ENCODE data around the gene PNMA8B. TPM values are rescaled to one million over a fixed set of nuclear protein-coding genes. Genes with fewer than 3 reads are reported as not detected.

PNMA8B gene
- total RNA-seq, 1 experiment from 2014 or later: 0.75 TPM

DNA sequence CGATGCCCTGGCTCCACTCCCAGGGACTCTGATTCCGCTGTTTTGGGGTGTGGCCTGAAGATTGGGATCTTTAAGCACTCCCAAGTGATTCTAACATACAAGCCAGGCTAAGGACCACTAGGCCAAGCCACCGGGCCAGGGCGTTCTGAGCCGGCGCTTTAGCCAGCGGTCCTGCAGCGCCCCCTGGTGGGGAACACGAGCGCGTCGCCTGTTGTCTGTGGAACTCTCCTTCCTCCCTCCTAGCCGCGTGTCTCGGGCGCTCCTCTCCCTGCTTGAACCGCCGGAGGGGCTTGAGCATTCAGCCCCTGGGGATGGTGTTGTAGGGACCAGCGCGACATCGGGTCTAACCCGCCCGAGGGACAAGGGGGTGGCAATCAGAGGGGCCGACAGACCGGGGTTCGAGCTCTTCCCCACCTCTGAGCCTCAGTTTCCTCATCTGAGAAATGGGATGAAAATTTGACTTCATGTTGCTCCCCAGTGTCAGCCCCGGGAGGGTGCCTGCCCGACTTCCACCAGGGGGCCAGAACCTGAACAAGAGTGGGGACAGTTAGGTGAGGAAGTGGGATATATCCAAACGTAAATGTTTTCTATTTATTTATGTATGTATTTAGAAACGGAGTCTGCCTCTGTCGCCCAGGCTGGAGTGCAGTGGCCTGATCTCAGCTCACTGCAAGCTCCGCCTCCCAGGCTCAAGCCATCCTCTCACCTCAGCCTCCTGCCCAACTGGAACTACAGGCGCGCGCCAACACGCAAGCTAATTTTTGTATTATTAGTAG is 18.0 kb upstream of the PNMA8B start:
- TF ChIP-seq EZH2 (IDR thresholded peaks at IDR 0.05; ENCODE audit: borderline replicate concordance, low read depth, low read length, poor library complexity, severe bottlenecking) (no peak), CTCF (conservative IDR thresholded peaks at IDR 0.05; ENCODE audit: low read depth, low read length) (peak; percentile 97)
- intact Hi-C loops (cut with micrococcal nuclease; ENCODE audit: unreplicated experiment): loop anchor here (1.0 to 10.0 kb wide), 4 partner anchors 111 to 439 kb away; no protein-coding TSS in a partner anchor
- CTCF ChIA-PET: interaction anchor here (0.6 to 1.1 kb wide), 3 partner anchors 25 to 234 kb away, joined by 3 to 5 read pairs (median 4); no protein-coding TSS in a partner anchor
- H3K36me3 ChIP-seq (ENCODE audit: insufficient read depth, low read length, poor library complexity, severe bottlenecking): no peaks in the 10 kb centered on the region
- no peak overlapping the region for H3K4me3 ChIP-seq (ENCODE audit: low read depth, low read length, poor library complexity, severe bottlenecking)
- BruUV-seq (replicated peaks): no TSS peak
- POLR2A ChIA-PET (ENCODE audit: low non-redundant PET): no interaction called here
- H3K9me3 ChIP-seq (ENCODE audit: low read depth, low read length, poor library complexity, severe bottlenecking): no peaks in the 10 kb centered on the region
- no peaks in the 10 kb centered on the region for H3K27me3 ChIP-seq (replicated peaks; ENCODE audit: insufficient read depth, low read depth, low read length, poor library complexity)
- peak; percentile 86 for DNase-seq (ENCODE audit: low spot score)
- no peak overlapping the region for H3K27ac ChIP-seq (ENCODE audit: low read depth, low read length, poor library complexity, severe bottlenecking)
- H3K4me1 ChIP-seq (ENCODE audit: insufficient read depth, low read length, poor library complexity, severe bottlenecking): no peaks in the 10 kb centered on the region

- ChIA-PET POLR2A (ENCODE audit: low non-redundant PET) (no interaction called here), CTCF (no interaction called here)
- H3K9me3 ChIP-seq (ENCODE audit: low read depth, low read length, poor library complexity, severe bottlenecking): no peaks in the 10 kb centered on the region
- DNase-seq (ENCODE audit: low spot score): no peak
- intact Hi-C loops (cut with micrococcal nuclease; ENCODE audit: unreplicated experiment): loop anchor here (10.0 kb wide), 1 partner anchor 436 kb away; no protein-coding TSS in a partner anchor
- no TSS peak for BruUV-seq (replicated peaks)
- no peak overlapping the region for H3K4me3 ChIP-seq (ENCODE audit: low read depth, low read length, poor library complexity, severe bottlenecking)
- H3K4me1 ChIP-seq (ENCODE audit: insufficient read depth, low read length, poor library complexity, severe bottlenecking): no peaks in the 10 kb centered on the region
- H3K27ac ChIP-seq (ENCODE audit: low read depth, low read length, poor library complexity, severe bottlenecking): no peak overlapping the region
- TF ChIP-seq EZH2 (IDR thresholded peaks at IDR 0.05; ENCODE audit: borderline replicate concordance, low read depth, low read length, poor library complexity, severe bottlenecking) (no peak), CTCF (conservative IDR thresholded peaks at IDR 0.05; ENCODE audit: low read depth, low read length) (no peak)
- no peaks in the 10 kb centered on the region for H3K36me3 ChIP-seq (ENCODE audit: insufficient read depth, low read length, poor library complexity, severe bottlenecking)
- H3K27me3 ChIP-seq (replicated peaks; ENCODE audit: insufficient read depth, low read depth, low read length, poor library complexity): no peaks in the 10 kb centered on the region
These were observed 15.6 kb upstream of the PNMA8B start for GRCh38 chr19:46511237-46511636.

DNA sequence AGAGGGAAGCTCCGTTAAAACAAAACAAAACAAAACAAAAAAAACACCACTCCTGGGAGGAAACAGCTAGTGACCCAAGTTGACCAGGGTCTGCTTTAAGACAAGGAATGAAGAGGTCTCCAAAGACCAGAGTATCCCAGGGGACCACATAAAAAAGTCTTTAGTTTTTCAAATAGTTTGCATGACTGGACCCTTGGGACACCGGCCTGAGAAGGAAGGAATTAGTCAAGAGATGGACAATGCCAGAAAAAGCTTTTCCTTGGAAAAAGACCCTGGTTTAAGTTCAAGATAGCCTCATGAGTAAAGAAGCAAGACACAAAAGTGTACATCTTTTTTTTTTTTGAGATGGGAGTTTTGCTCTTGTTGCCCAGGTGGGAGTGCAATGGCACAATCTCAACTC is 12.5 kb upstream of the PNMA8B start:
- CTCF ChIA-PET: no interaction called here
- POLR2A ChIA-PET (ENCODE audit: low non-redundant PET): no interaction called here

More for the DNA sequence above, 12.5 kb upstream of the PNMA8B start:
- TF ChIP-seq CTCF (conservative IDR thresholded peaks at IDR 0.05; ENCODE audit: low read depth, low read length) (no peak), EZH2 (IDR thresholded peaks at IDR 0.05; ENCODE audit: borderline replicate concordance, low read depth, low read length, poor library complexity, severe bottlenecking) (no peak)
- Histone ChIP-seq H3K36me3 (ENCODE audit: insufficient read depth, low read length, poor library complexity, severe bottlenecking) (no peaks in the 10 kb centered on the region), H3K27ac (ENCODE audit: low read depth, low read length, poor library complexity, severe bottlenecking) (no peak overlapping the region), H3K27me3 (replicated peaks; ENCODE audit: insufficient read depth, low read depth, low read length, poor library complexity) (no peaks in the 10 kb centered on the region), H3K4me3 (ENCODE audit: low read depth, low read length, poor library complexity, severe bottlenecking) (no peak overlapping the region), H3K9me3 (ENCODE audit: low read depth, low read length, poor library complexity, severe bottlenecking) (no peaks in the 10 kb centered on the region), H3K4me1 (ENCODE audit: insufficient read depth, low read length, poor library complexity, severe bottlenecking) (no peaks in the 10 kb centered on the region)
- intact Hi-C loops (cut with micrococcal nuclease; ENCODE audit: unreplicated experiment): no loop called here
- DNase-seq (ENCODE audit: low spot score): no peak
- no TSS peak for BruUV-seq (replicated peaks)
